ENCODE results near the gene NDUFV1.
"Not testable (repeated sequence)": the region's sequence is repeated elsewhere in the genome, so short reads cannot be mapped to it uniquely, and the experiment has no call there.

- not testable (repeated sequence) for TF ChIP-seq POLR2A, TAF1 (IDR thresholded peaks at IDR 0.05; ENCODE audit: low read depth, low read length)
Observed at GRCh38 chr11:67597963-67598362, 8.8 kb upstream of the NDUFV1 start.

Measured in GM12891 (cell line).